SK-MEL-5 (cell line): ENCODE measurements around the gene ADA. TPM values are rescaled to one million over a fixed set of nuclear protein-coding genes. Genes with fewer than 3 reads are reported as not detected.
"Not testable (repeated sequence)": the region's sequence is repeated elsewhere in the genome, so short reads cannot be mapped to it uniquely, and the experiment has no call there.

Experiments
- DNase-seq: peaks from one replicate; pipeline ENCODE4 v3.0.0-alpha.2; 2016; ENCODE audit warnings: low read depth, low spot score
- in situ Hi-C: cut with HindIII; loops from 2 replicates; pipeline ENCODE4 v1.10.0; 2016; ENCODE audit warnings: low sequenced_read_pairs, high pct_unique_total_duplicates, low pct_unique_long_range_greater_than_20kb
- polyA plus RNA-seq, 2 experiments: library from polyadenylated mRNA; depleted of rRNA; stranded (reverse); fragments of >200 nt; gene quantifications; 2 replicates each; pipeline ENCODE4 v1.2.3, GENCODE V29; 2015
- total RNA-seq: library from RNA; depleted of rRNA; stranded (reverse); fragments of >200 nt; shearing (Covaris generic); gene quantifications from 2 replicates; pipeline ENCODE4 v1.2.3, GENCODE V29; 2014; rRNA removed

The ADA gene
- total RNA-seq, result 12.4 and 13.2 TPM in 2 replicates
- 37.2 and 39.2 TPM in 2 replicates for polyA plus RNA-seq (2015; cell fraction: cytosol; rRNA removed)
- 74.2 and 81.6 TPM in 2 replicates for polyA plus RNA-seq (2015; cell fraction: nucleus; rRNA removed)

GRCh38 chr20:44651684-44652423 is at the start of gene ADA:
TSS of gene ADA (minus strand) at chr20:44651699. CDS start at chr20:44651607, 92 bp downstream.
- DNase-seq, result peak; percentile 58

GRCh38 chr20:44700306-44700705 is 48.8 kb upstream of the ADA start:
- DNase-seq, result no peak
- in situ Hi-C loops, result no loop called here

More at GRCh38 chr20:44651684-44652423, at the start of gene ADA:
- in situ Hi-C loops, result no loop called here

GRCh38 chr20:44698351-44698750 is 46.9 kb upstream of the ADA start:
- in situ Hi-C loops, result no loop called here
- DNase-seq, result no peak

GRCh38 chr20:44697041-44697440 is 45.5 kb upstream of the ADA start:
- DNase-seq, in situ Hi-C loops: not testable (repeated sequence)

- in situ Hi-C loops, result no loop called here
- no peak for DNase-seq
Measured at GRCh38 chr20:44696315-44696714, 44.8 kb upstream of the ADA start.

- no peak for DNase-seq
- in situ Hi-C loops, result no loop called here
Measured at GRCh38 chr20:44695674-44696300, 44.3 kb upstream of the ADA start.

GRCh38 chr20:44695295-44695673 is 43.8 kb upstream of the ADA start:
- in situ Hi-C loops, result no loop called here
- DNase-seq, result no peak

GRCh38 chr20:44694159-44694558 is 42.7 kb upstream of the ADA start:
- in situ Hi-C loops, result no loop called here
- no peak for DNase-seq

GRCh38 chr20:44693627-44694026 is 42.1 kb upstream of the ADA start:
- DNase-seq, result no peak
- in situ Hi-C loops, result no loop called here

GRCh38 chr20:44692932-44693480 is 41.5 kb upstream of the ADA start:
- peak; percentile 84 for DNase-seq
- in situ Hi-C loops, result no loop called here

- in situ Hi-C loops, result no loop called here
- DNase-seq, result no peak
Measured at GRCh38 chr20:44691424-44692423, 40.2 kb upstream of the ADA start.

- in situ Hi-C loops, result no loop called here
- no peak for DNase-seq
Measured at GRCh38 chr20:44690781-44691423, 39.4 kb upstream of the ADA start.

GRCh38 chr20:44689809-44690208 is 38.3 kb upstream of the ADA start:
- no peak for DNase-seq
- in situ Hi-C loops, result no loop called here

GRCh38 chr20:44688053-44688625 is 36.6 kb upstream of the ADA start:
- DNase-seq, result peak; percentile 97
- in situ Hi-C loops, result no loop called here

- in situ Hi-C loops, result no loop called here
Measured at GRCh38 chr20:44686934-44687333, 35.4 kb upstream of the ADA start.

GRCh38 chr20:44684047-44684967 is 32.8 kb upstream of the ADA start:
- in situ Hi-C loops, result no loop called here
- no peak for DNase-seq

More at GRCh38 chr20:44686934-44687333, 35.4 kb upstream of the ADA start:
- DNase-seq, result no peak
